NB4 (cell line): ENCODE results near the gene CTTN.

Experiments
- CTCF ChIP-seq: IDR thresholded peaks from one replicate; pipeline ENCODE4 v1.5.1; 2012; ENCODE audit warnings: low read depth, low read length
- MAX ChIP-seq: IDR thresholded peaks from 2 replicates; pipeline ENCODE4 v1.6.1; 2011; ENCODE audit warnings: low read depth, low read length
- MYC ChIP-seq: IDR thresholded peaks from 2 replicates; pipeline ENCODE4 v1.6.1; 2011; ENCODE audit warnings: low read depth, low read length
- POLR2A ChIP-seq: IDR thresholded peaks from 2 replicates; pipeline ENCODE4 v1.6.1; 2011; ENCODE audit warnings: mild to moderate bottlenecking; ENCODE audit not compliant: insufficient read length; ENCODE audit errors: extremely low read depth

GRCh38 chr11:70367071-70367470 is 31.3 kb upstream of the CTTN start:
- no peak for TF ChIP-seq POLR2A
- TF ChIP-seq CTCF = no peak
- no peak for TF ChIP-seq MAX
- no peak for TF ChIP-seq MYC
